AG09319 (cell line): Measurements from ENCODE around the gene GMIP.

Experiments
- DNase-seq: peaks from one replicate; pipeline ENCODE4 v3.0.0-alpha.2; 2010; ENCODE audit warnings: low read depth; ENCODE audit errors: extremely low read depth
- CTCF ChIP-seq: IDR thresholded peaks from 2 replicates; pipeline ENCODE4 v1.5.1; 2011; ENCODE audit warnings: low read depth, mild to moderate bottlenecking, inconsistent platforms, low read length, moderate library complexity

GMIP gene

GRCh38 chr19:19630426-19630825 is 13.0 kb downstream of the GMIP start:
- TF ChIP-seq CTCF = no peak
- no peak for DNase-seq

GRCh38 chr19:19630062-19630414 is 13.4 kb downstream of the GMIP start:
- TF ChIP-seq CTCF = no peak
- no peak for DNase-seq

- DNase-seq = no peak
- no peak for TF ChIP-seq CTCF
Observed at GRCh38 chr19:19628501-19629134, 14.8 kb downstream of the GMIP start.

GRCh38 chr19:19627621-19628500 is 15.6 kb downstream of the GMIP start, which contains the start of gene LPAR2:
Gene LPAR2 (minus strand): TSS chr19:19628220. CDS start chr19:19627275, 945 bp downstream.
- no peak for TF ChIP-seq CTCF
- DNase-seq = no peak

GRCh38 chr19:19626516-19627472 is 16.7 kb downstream of the GMIP start:
- no peak for TF ChIP-seq CTCF
- DNase-seq = no peak

- TF ChIP-seq CTCF = no peak
- no peak for DNase-seq
Observed at GRCh38 chr19:19624032-19624570, 19.4 kb downstream of the GMIP start.
